ENCODE data around the gene GNRHR.
A peak's percentile ranks its signal among the peaks of the same experiment; 100 is the strongest.
"Not testable (repeated sequence)": the region's sequence is repeated elsewhere in the genome, so short reads cannot be mapped to it uniquely, and the experiment has no call there.

Gene GNRHR

DNA sequence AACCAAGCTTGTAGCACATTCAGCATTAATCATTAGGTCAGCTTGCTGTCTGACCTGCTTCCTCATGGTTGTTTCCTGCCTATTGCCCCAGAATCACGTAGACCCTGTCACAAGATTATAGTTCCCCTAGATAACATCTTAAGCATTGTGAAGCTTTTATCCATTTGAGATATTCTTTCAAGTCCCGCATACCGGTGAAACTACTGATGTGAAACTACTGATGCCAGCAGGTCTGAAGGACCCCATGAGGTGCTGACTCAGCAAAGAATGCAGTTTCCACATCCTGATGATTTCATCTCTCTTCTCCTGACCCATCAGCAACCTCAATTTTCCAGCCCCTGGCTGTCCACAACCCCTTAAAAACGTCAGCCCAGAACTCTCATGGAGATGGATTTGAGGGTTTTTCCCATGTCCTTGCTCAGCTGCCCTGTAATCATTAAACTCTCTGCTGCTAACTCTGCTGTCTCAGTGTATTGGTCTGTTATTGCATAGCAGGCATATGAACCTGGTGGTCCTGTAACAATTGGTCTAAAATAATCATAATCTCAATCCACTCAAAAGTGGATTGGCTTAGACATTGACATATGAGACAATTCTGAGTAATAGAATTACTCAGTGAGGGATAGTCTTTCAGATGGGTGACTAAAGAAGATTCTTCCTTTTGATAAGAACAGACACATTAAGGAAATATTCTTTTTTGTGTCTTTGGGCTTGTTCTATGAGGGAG lies 26.9 kb downstream of the GNRHR start:
- DNase-seq = peak; percentile 49 to 65 (median 57)

GRCh38 chr4:67725981-67726380 lies 28.2 kb downstream of the GNRHR start:
- no peak for DNase-seq

- no peak for DNase-seq
Measured at GRCh38 chr4:67725132-67725531, 29.1 kb downstream of the GNRHR start.

- no peak for DNase-seq
Measured at GRCh38 chr4:67723949-67724348, 30.2 kb downstream of the GNRHR start.

- DNase-seq = no peak
Measured at GRCh38 chr4:67723341-67723740, 30.8 kb downstream of the GNRHR start.

GRCh38 chr4:67721770-67722597 lies 32.2 kb downstream of the GNRHR start:
- DNase-seq = no peak

- DNase-seq = no peak
Measured at GRCh38 chr4:67721315-67721769, 32.8 kb downstream of the GNRHR start.

DNA sequence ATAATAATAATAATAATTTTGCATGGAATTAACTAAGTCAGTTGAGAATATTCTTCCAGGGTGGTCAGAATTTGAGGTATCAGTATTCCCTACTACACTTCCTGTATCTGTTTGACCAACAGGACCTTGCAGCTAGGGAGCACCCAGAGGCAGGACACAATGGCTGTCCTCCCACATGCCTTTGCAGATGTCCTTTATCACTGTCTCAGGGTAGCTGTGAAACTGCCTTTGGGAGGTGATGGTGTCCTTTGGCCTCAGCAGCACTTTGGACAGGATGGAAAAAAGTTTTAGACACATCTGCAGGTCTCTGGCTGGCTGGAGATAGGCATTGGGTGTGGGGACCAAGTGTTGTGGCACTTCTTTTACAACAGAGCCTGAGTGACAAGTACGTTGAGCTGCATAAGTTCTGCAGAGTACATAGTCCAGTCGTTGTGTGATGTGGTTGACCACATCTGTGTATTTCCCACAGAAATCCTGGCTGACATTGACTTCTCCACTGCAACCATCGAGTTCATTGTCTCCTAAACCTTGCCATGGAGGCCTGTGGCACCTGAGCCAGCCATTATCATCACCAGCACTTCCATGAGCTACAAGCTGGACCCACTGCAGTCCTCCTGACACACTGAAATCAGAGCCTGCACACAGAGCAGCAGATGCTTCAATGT lies 34.1 kb downstream of the GNRHR start:
- no peak for DNase-seq

- DNase-seq = no peak
Measured at GRCh38 chr4:67718848-67719247, 35.3 kb downstream of the GNRHR start.

DNA sequence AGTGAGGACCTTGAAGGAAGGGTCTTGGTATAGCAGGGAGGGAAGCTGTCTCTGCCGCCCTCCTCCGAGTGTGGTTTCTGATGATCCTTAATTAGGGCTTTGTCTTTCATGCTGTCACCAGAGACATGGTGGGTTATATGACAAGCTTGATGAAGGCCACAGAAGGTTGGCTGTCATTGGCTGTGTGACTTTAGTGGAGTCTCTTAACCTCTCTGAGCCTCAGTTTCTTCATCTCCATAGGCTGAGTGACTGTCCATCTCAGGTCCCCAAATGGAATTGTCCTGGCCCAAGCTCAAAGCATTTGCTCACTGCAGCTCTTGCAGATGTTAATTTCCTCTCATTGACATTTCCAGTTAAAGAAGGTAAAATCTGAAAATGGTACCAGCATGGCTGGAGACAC lies 36.6 kb downstream of the GNRHR start:
- DNase-seq = no peak

GRCh38 chr4:67714955-67715354 lies 39.2 kb downstream of the GNRHR start:
- DNase-seq = no peak

- DNase-seq = peak; percentile 32 to 55 (median 49)
Measured at GRCh38 chr4:67714248-67714583, 40.0 kb downstream of the GNRHR start.

DNA sequence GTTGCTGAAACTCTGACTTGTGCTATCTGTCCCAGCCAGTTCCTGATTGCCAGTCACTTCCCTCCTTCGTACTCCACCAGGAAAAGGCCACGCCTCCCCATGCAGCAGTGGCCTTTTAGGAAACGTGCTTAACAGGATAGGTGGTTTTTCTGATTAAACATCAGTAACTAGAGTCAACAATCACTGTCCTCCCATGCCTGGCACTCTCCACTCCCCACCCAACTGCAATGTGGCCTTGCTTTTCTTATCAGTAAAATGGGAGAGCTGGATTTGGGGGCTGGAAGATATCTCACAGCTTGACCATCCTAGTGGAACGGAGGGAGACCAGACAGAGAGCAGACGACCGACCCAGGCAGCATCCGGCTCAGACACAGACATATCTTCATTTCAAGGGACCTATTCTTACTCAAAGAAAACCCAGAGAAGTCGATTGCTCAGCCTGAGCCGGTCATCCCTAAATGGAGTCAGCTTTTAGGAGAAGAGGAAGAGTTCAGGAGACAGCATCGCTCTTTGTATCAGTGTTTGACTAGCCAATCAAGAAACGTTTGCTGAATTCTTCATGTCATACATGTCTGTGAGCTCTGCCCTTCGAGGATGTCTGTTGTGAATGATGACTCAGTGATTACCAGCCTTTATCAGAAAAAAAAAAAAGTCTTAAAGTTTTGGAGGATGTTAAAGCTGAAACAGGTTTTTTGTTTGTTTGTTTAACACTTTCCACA lies 40.5 kb downstream of the GNRHR start:
- DNase-seq = peak; percentile 10 to 27 (median 25)

DNA sequence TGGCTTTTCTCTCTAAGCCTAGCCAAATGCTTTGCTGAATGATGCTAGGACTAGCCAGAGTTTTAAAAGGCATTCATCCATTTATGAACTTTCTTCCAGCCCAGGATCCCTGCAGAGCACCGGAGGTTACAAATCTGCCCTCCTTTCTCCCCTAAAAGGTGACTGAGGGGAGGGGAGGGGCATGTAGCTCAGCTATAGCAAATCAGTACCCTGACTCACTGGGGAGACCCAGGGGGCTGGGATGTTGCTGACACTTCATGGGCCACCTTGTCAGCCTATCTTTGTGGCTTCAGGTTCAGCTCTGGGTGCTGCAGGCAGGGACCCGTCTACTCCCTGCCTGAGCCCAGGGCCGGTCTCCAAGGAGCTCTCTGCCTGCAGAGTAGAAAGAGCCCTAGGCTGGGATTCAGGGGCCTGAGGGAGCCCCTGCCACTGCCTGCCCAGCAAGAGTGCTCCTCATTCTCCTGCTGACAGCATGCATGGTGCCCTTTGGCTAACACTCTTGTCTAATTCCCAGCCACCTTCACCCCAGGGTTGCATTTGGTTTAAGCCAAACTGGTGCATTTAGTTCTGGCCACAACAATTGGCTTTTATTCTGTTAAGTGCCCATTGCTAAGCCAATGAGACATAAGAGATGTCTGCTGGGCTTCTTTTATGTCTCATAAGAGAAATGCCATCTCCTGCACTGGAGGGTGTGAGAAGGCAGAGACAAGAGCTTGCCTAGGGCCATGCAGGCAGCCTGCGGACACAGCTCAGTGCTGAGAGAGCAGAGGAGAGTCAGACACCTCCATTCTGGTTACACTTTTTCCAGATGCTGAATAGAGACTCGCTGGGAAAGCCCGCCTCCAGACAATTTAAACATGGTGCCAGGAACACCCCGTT lies 41.3 kb downstream of the GNRHR start:
- no peak for DNase-seq

DNA sequence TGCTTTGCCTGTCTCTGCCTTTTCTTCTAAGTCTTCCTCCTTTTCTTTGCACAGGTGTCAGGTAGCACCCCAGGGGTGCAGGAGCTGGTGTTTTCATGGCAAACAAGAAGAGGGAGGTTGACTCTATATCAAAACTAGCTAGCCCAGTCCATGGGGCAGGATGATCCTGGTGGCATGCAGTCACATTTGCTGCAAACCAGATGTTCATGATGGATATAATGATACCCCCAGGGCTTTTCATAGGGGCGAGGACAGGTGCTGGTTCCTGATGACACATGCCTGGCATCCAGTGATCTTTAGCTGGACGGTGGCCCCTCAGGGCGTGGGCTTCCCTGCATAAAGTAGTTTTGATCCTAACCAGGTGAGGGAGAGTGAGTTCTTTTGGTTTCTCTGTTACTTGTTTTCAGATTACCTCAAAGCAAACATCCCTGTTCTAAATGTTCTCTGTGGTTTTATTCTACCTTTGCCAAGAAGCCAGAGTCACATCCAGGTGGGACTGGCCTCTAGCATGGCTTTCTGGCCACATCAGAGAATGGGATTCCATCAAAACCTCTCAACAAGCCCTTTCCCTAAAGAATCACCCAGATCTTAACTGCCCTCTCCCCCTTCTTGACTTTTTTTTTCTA lies 42.1 kb downstream of the GNRHR start:
- no peak for DNase-seq

GRCh38 chr4:67706682-67707081 lies 47.5 kb downstream of the GNRHR start:
- not testable (repeated sequence) for DNase-seq

- DNase-seq = no peak
Measured at GRCh38 chr4:67704843-67705242, 49.3 kb downstream of the GNRHR start.

DNA sequence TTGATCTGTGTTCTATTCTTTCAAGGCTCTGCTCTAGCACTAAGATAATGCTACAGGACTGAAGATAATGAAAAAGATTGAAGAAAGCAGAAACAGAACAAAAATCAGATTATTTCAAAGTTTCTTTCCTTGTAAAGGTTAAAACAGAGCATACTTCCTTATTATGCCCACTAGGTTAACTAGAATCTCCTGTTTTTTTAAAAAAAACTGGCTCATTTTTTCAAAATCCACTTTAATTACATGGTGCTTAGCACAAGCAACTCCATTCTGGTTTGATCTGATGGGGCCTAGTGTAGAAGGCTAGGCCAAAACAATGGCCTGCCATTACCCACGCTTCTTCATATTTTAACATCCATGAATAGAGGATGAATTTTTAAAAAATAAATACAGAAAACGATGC lies 52.0 kb downstream of the GNRHR start:
- DNase-seq = no peak

DNA sequence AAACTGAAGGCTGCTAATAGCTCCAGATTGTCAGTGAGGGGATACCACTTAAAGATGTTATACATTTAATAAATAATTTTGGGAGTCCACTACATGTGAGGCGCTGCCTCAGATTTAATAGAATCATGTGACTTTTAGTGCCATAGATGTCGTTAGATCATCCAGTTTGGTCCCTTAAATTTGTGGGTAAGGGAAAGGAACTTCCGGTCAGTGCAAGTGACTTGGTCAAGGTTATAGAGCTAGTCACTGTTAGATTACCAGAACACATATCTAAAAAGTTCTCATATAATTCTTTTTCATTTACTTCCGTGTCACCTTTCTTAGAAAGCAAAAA lies 52.7 kb downstream of the GNRHR start:
- DNase-seq = peak; percentile 7 to 34 (median 23)

DNA sequence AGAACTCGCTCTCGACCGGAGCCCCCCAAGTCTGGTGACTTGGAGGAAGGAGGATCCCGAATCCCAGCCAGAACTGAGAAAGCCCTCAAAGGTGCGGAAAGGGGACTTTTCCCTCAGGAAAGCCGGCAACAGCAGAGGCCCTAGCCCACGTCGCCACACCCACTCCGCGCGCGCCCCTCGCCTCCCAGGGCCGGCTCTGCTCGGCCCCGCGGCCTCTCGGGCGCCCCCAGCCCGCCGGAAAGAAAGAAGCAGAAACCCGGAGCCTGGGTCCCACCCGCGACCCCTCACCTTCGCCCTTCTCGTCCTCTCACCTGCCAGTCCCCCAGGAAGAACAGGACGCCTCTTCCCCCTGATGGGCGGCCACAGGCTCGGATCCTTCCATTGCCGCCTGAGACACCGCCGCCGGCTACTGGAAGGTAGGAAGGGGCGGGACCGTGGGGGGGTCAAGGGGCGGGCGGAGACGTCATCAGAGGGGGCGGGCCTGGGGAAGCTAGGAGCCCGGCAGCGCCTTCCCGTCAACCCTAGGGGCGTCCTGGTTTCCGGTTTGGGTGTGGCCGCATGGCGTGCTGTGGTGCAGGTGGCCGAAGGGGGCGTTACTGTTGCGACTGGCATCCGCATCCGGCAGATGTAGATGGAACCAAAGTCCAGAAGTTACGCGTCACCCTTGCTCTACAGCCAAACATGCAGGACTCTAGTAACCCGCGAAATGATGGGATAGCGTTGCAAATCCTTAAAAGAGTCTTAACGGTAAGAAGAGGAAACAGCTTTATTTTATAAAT lies 53.3 kb downstream of the GNRHR start, which contains the start of gene UBA6:
UBA6 (minus strand) TSS at position 418 of the 779 bp plus-strand sequence; CDS start at position 382, 36 bp downstream.
- peak; percentile 96 to 98 (median 97) for DNase-seq

Measured in suppressor macrophage treated with lipopolysaccharide for 1 hour (primary cell).